HCT116 (cell line): ENCODE measurements around the gene SPNS1. TPM values are rescaled to one million over a fixed set of nuclear protein-coding genes. Genes with fewer than 3 reads are reported as not detected.
"Not testable (repeated sequence)": the region's sequence is repeated elsewhere in the genome, so short reads cannot be mapped to it uniquely, and the experiment has no call there.

Source experiments
- ATAC-seq: fragments of 200-7000 bp; cut with Tn5 transposase; 2 replicates; pipeline ENCODE4 v1.9.1; 2020; ENCODE audit warnings: mild to moderate bottlenecking, moderate library complexity
- BruUV-seq: library from RNA; stranded (reverse); fragments of 400-500 nt; replicated peaks from 2 replicates; lab custom pipeline; 2021; lab: Mats Ljungman, UMichigan
- CTCF ChIA-PET: fragments of 300-600 bp; sonication (Branson Sonifier 250); formaldehyde crosslinking; loops from one replicate; lab custom pipeline; 2021; ENCODE audit warnings: antibody characterized with exemption; lab: Charles Lee
- POLR2A ChIA-PET: fragments of 300-600, 350-600 bp; sonication (Branson Sonifier 250); formaldehyde crosslinking; loops from one replicate; lab custom pipeline; 2021; ENCODE audit warnings: antibody characterized with exemption; lab: Charles Lee
- RAD21 ChIA-PET, 2 experiments: fragments of 300-600 bp; sonication (Branson Sonifier 250); formaldehyde crosslinking; loops; one replicate each; lab custom pipeline; 2023; ENCODE audit warnings: low total read pairs in 2 of 2; ENCODE audit not compliant: uncharacterized antibody in 2 of 2, unreplicated experiment in 2 of 2, low non-redundant PET in 1 of 2; lab: Charles Lee
- DNase-seq: peaks from one replicate; pipeline ENCODE4 v3.0.0-alpha.2; 2010; ENCODE audit warnings: low read depth, low spot score
- H2AFZ ChIP-seq: fragments of 200-600 bp; shearing (Covaris generic), sonication (generic); 2 replicates; pipeline ENCODE4 v1.6.1; 2017; ENCODE audit warnings: low read depth, mixed run types, mixed read lengths, antibody characterized with exemption, low read length; ENCODE audit not compliant: poor library complexity, severe bottlenecking
- H3K27ac ChIP-seq: 2 replicates; pipeline ENCODE4 v1.5.1; 2012; ENCODE audit warnings: low read depth, low read length
- H3K27me3 ChIP-seq: fragments of 200-600 bp; sonication (generic); 2 replicates; pipeline ENCODE4 v1.6.1; 2016; ENCODE audit warnings: mixed run types, low read length, mixed read lengths; ENCODE audit not compliant: insufficient read depth
- H3K36me3 ChIP-seq, 2 experiments: fragments of 200-500 bp in 1 of 2; fragments of 200-600 bp in 1 of 2; sonication (Bioruptor generic) in 1 of 2; sonication (generic) in 1 of 2; 2 replicates each; pipeline versions ENCODE4 v1.5.1 to v1.6.1; 2014 to 2016; ENCODE audit warnings: low read length in 2 of 2, inconsistent platforms in 1 of 2, mixed read lengths in 1 of 2, mixed run types in 1 of 2; ENCODE audit not compliant: insufficient read depth in 2 of 2, control insufficient read depth in 1 of 2
- H3K4me1 ChIP-seq, 2 experiments: fragments of 200-600 bp in 1 of 2; sonication (generic) in 1 of 2; 2 replicates each; pipeline versions ENCODE4 v1.5.1 to v1.6.1; 2012 to 2017; ENCODE audit warnings: low read length in 2 of 2, inconsistent platforms in 1 of 2, mild to moderate bottlenecking in 1 of 2, mixed read lengths in 1 of 2, mixed run types in 1 of 2, moderate library complexity in 1 of 2; ENCODE audit not compliant: insufficient read depth in 2 of 2, control insufficient read depth in 1 of 2
- H3K4me2 ChIP-seq: fragments of 200-600 bp; sonication (generic); 2 replicates; pipeline ENCODE4 v1.6.1; 2017; ENCODE audit warnings: mixed run types, low read length, mixed read lengths
- H3K4me3 ChIP-seq, 2 experiments: fragments of 200-600 bp in 1 of 2; sonication (generic) in 1 of 2; replicated peaks in 1 of 2; 2 replicates each; pipeline ENCODE4 v1.5.1; 2011 to 2016; ENCODE audit warnings: low read length in 2 of 2, control low read depth in 1 of 2, low read depth in 1 of 2, mild to moderate bottlenecking in 1 of 2, mixed read lengths in 1 of 2, mixed run types in 1 of 2
- H3K79me2 ChIP-seq: fragments of 200-600 bp; sonication (generic); 2 replicates; pipeline ENCODE4 v1.6.1; 2017; ENCODE audit warnings: mild to moderate bottlenecking, mixed run types, low read length, moderate library complexity, mixed read lengths; ENCODE audit not compliant: insufficient read depth
- H3K9ac ChIP-seq: fragments of 200-600 bp; sonication (generic); 2 replicates; pipeline ENCODE4 v1.6.1; 2016; ENCODE audit warnings: low read length, mixed read lengths
- H3K9me2 ChIP-seq: fragments of 200-600 bp; sonication (generic), shearing (Covaris generic); 2 replicates; pipeline ENCODE4 v1.6.1; 2017; ENCODE audit warnings: mixed run types, mild to moderate bottlenecking, moderate library complexity; ENCODE audit not compliant: insufficient read depth
- H3K9me3 ChIP-seq, 2 experiments: fragments of 200-500 bp in 1 of 2; fragments of 200-600 bp in 1 of 2; sonication (Bioruptor generic) in 1 of 2; sonication (generic) in 1 of 2; 2 replicates each; pipeline ENCODE4 v1.6.1; 2014 to 2017; ENCODE audit warnings: low read length in 2 of 2, mixed read lengths in 2 of 2, inconsistent platforms in 1 of 2, low read depth in 1 of 2, mild to moderate bottlenecking in 1 of 2, mixed run types in 1 of 2, moderate library complexity in 1 of 2; ENCODE audit not compliant: control insufficient read depth in 1 of 2, insufficient read depth in 1 of 2
- H4K20me1 ChIP-seq: fragments of 200-600 bp; sonication (generic), shearing (Covaris generic); 2 replicates; pipeline ENCODE4 v1.6.1; 2017; ENCODE audit warnings: mixed run types, mild to moderate bottlenecking, moderate library complexity; ENCODE audit not compliant: insufficient read depth
- CBX3 ChIP-seq: IDR thresholded peaks from 2 replicates; pipeline ENCODE4 v1.6.1; 2012; ENCODE audit warnings: low read depth
- CEBPB ChIP-seq: IDR thresholded peaks from 2 replicates; pipeline ENCODE4 v1.6.1; 2012; ENCODE audit warnings: low read depth
- EGR1 ChIP-seq: IDR thresholded peaks from 2 replicates; pipeline ENCODE4 v1.6.1; 2012; ENCODE audit warnings: low read depth
- ELF1 ChIP-seq: IDR thresholded peaks from 2 replicates; pipeline ENCODE4 v1.6.1; 2012; ENCODE audit warnings: low read depth, borderline replicate concordance
- EZH2 ChIP-seq: fragments of 200-600 bp; sonication (generic); IDR thresholded peaks from 2 replicates; pipeline ENCODE4 v1.6.1; 2017; ENCODE audit warnings: antibody characterized with exemption, mixed run types
- EZH2phosphoT487 ChIP-seq: fragments of 200-600 bp; IDR thresholded peaks from 2 replicates; pipeline ENCODE4 v1.6.1; 2018; ENCODE audit warnings: antibody characterized with exemption, borderline replicate concordance
- FOSL1 ChIP-seq: IDR thresholded peaks from 2 replicates; pipeline ENCODE4 v1.6.1; 2012; ENCODE audit warnings: low read depth
- POLR2AphosphoS5 ChIP-seq: IDR thresholded peaks from 2 replicates; pipeline ENCODE4 v1.6.1; 2011; ENCODE audit warnings: mild to moderate bottlenecking, low read depth, low read length, moderate library complexity
- RAD21 ChIP-seq: IDR thresholded peaks from 2 replicates; pipeline ENCODE4 v1.6.1; 2012; ENCODE audit warnings: low read depth, mild to moderate bottlenecking
- SIN3A ChIP-seq: IDR thresholded peaks from 2 replicates; pipeline ENCODE4 v1.6.1; 2012; ENCODE audit warnings: low read depth
- SRF ChIP-seq: IDR thresholded peaks from 2 replicates; pipeline ENCODE4 v1.6.1; 2012; ENCODE audit warnings: low read depth
- TCF7L2 ChIP-seq: IDR thresholded peaks from 2 replicates; pipeline ENCODE4 v1.7.0; 2011; ENCODE audit warnings: borderline replicate concordance, inconsistent platforms; ENCODE audit not compliant: insufficient read depth, insufficient read length; ENCODE audit errors: extremely low read depth
- YY1 ChIP-seq: IDR thresholded peaks from 2 replicates; pipeline ENCODE4 v1.6.1; 2011; ENCODE audit warnings: low read length, low read depth, moderate library complexity, mild to moderate bottlenecking; ENCODE audit not compliant: insufficient replicate concordance; ENCODE audit errors: extremely low read depth
- ZFX ChIP-seq: fragments of 450-650 bp; IDR thresholded peaks from 2 replicates; pipeline ENCODE4 v1.6.1; 2017
- intact Hi-C: fragments of 100-400 bp; cut with micrococcal nuclease; formaldehyde crosslinking; loops from 2 replicates; pipeline ENCODE4 v1.10.0; 2022
- total RNA-seq: library from RNA; stranded (reverse); gene quantifications from one replicate; pipeline ENCODE4 v1.2.1, GENCODE V29; 2021; ENCODE audit not compliant: unreplicated experiment
- TF ChIP-seq, protein P1 (sequence below): IDR thresholded peaks from 2 replicates; pipeline ENCODE4 v1.6.1; 2012; ENCODE audit warnings: low read depth
- TF ChIP-seq, protein P2 (sequence below), 3 experiments: fragments of 200-600 bp in 1 of 3; sonication (generic) in 1 of 3; IDR thresholded peaks in 2 of 3; conservative IDR thresholded peaks in 1 of 3; 2 replicates each; pipeline ENCODE4 v1.5.1; 2012 to 2017; ENCODE audit warnings: low read depth in 2 of 3, low read length in 2 of 3, antibody characterized with exemption in 1 of 3, borderline replicate concordance in 1 of 3, control low read depth in 1 of 3, mild to moderate bottlenecking in 1 of 3, mixed read lengths in 1 of 3, mixed run types in 1 of 3, moderate library complexity in 1 of 3; ENCODE audit not compliant: insufficient read depth in 1 of 3
- TF ChIP-seq, protein P3 (sequence below): IDR thresholded peaks from 2 replicates; pipeline ENCODE4 v1.6.1; 2012
- TF ChIP-seq, protein P4 (sequence below): IDR thresholded peaks from 2 replicates; pipeline ENCODE4 v1.6.1; 2012

The SPNS1 gene
- total RNA-seq, 1 experiment from 2014 or later: 32.3 TPM

DNA sequence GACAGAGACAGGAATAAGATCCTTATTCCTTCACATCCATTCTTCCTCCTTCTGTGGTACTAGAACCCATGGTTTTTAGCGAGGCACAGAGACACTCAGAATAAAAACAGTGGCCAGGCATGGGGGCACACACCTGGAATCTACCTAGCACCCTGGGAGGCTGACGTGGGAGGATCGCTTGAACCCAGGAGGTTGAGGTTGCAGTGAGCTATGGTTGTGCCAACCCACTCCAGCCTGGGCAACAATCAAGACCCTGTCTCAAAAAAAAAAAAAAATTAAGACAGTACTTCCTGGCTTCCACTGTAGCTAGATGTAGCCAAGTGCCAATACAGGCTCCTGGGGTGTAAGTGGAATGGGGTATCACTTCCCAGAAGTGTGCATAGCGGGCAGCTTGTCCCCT is 7.4 kb upstream of the SPNS1 start:
- BruUV-seq: no TSS peak
- Histone ChIP-seq H3K4me2 (no peak overlapping the region), H3K4me1 (no peaks in the 10 kb centered on the region), H3K9ac (no peak overlapping the region), H2AFZ (no peak overlapping the region), H3K9me2 (no peaks in the 10 kb centered on the region), H3K9me3 (no peaks in the 10 kb centered on the region)
- intact Hi-C loops: no loop called here
- ChIA-PET RAD21 (no interaction called here), POLR2A (no interaction called here), CTCF (no interaction called here)
- ATAC-seq (no peak), DNase-seq (no peak)
- TF ChIP-seq EGR1: no peak
- no peak for TF ChIP-seq RAD21
- TF ChIP-seq EZH2phosphoT487: no peak
- TF ChIP-seq, protein P1, sequence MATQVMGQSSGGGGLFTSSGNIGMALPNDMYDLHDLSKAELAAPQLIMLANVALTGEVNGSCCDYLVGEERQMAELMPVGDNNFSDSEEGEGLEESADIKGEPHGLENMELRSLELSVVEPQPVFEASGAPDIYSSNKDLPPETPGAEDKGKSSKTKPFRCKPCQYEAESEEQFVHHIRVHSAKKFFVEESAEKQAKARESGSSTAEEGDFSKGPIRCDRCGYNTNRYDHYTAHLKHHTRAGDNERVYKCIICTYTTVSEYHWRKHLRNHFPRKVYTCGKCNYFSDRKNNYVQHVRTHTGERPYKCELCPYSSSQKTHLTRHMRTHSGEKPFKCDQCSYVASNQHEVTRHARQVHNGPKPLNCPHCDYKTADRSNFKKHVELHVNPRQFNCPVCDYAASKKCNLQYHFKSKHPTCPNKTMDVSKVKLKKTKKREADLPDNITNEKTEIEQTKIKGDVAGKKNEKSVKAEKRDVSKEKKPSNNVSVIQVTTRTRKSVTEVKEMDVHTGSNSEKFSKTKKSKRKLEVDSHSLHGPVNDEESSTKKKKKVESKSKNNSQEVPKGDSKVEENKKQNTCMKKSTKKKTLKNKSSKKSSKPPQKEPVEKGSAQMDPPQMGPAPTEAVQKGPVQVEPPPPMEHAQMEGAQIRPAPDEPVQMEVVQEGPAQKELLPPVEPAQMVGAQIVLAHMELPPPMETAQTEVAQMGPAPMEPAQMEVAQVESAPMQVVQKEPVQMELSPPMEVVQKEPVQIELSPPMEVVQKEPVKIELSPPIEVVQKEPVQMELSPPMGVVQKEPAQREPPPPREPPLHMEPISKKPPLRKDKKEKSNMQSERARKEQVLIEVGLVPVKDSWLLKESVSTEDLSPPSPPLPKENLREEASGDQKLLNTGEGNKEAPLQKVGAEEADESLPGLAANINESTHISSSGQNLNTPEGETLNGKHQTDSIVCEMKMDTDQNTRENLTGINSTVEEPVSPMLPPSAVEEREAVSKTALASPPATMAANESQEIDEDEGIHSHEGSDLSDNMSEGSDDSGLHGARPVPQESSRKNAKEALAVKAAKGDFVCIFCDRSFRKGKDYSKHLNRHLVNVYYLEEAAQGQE: no peak
- TF ChIP-seq, protein P2, sequence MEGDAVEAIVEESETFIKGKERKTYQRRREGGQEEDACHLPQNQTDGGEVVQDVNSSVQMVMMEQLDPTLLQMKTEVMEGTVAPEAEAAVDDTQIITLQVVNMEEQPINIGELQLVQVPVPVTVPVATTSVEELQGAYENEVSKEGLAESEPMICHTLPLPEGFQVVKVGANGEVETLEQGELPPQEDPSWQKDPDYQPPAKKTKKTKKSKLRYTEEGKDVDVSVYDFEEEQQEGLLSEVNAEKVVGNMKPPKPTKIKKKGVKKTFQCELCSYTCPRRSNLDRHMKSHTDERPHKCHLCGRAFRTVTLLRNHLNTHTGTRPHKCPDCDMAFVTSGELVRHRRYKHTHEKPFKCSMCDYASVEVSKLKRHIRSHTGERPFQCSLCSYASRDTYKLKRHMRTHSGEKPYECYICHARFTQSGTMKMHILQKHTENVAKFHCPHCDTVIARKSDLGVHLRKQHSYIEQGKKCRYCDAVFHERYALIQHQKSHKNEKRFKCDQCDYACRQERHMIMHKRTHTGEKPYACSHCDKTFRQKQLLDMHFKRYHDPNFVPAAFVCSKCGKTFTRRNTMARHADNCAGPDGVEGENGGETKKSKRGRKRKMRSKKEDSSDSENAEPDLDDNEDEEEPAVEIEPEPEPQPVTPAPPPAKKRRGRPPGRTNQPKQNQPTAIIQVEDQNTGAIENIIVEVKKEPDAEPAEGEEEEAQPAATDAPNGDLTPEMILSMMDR (IDR thresholded peaks at IDR 0.05 in 2 of 3, conservative IDR thresholded peaks at IDR 0.05 in 1 of 3; ENCODE audit: borderline replicate concordance in 1 of 3, insufficient read depth in 1 of 3, low read depth in 2 of 3, low read length in 2 of 3): no peak
- no peak for TF ChIP-seq EZH2
- no peak for TF ChIP-seq YY1
- TF ChIP-seq FOSL1: no peak
- no peak for TF ChIP-seq SIN3A
- TF ChIP-seq, protein P3, sequence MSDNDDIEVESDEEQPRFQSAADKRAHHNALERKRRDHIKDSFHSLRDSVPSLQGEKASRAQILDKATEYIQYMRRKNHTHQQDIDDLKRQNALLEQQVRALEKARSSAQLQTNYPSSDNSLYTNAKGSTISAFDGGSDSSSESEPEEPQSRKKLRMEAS: no peak
- no peak for TF ChIP-seq ELF1
- TF ChIP-seq TCF7L2: no peak
- no peak for TF ChIP-seq POLR2AphosphoS5
- TF ChIP-seq, protein P4, sequence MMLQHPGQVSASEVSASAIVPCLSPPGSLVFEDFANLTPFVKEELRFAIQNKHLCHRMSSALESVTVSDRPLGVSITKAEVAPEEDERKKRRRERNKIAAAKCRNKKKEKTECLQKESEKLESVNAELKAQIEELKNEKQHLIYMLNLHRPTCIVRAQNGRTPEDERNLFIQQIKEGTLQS: no peak
- no peak for TF ChIP-seq ZFX
- TF ChIP-seq CEBPB: no peak
- no peak for TF ChIP-seq CBX3
- TF ChIP-seq SRF: no peak
- TF ChIP-seq, all 23 proteins: peak for 0
- Histone ChIP-seq H3K27me3 (no peaks in the 10 kb centered on the region), H3K36me3 (peaks cover 11 to 22% of the 10 kb centered on the region in 2 experiments; a peak in 3 of 4 replicates), H3K27ac (no peak overlapping the region), H3K79me2 (no peaks in the 10 kb centered on the region), H4K20me1 (no peaks in the 10 kb centered on the region), H3K4me3 (no peak overlapping the region)

DNA sequence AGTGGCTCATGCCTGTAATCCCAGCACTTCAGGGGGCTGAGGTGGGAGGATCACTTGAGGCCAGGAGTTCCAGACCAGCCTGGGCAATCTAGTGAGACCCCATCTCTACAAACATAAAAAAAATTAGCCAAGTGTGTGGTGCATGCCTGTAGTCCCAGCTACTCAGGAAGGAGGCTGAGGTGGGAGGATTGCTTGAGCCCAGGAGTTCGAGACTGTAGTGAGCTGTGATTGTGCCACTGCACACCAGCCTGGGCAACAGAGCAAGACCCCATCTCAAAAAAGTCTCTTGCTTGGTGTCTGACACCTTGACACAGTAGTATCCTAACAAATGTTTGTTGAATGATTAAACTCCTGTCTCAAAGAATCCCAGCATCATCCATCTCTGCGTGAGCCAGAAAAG is 4.9 kb upstream of the SPNS1 start:
- H3K4me3 ChIP-seq, H4K20me1 ChIP-seq, CTCF ChIA-PET, H3K4me2 ChIP-seq, H3K27me3 ChIP-seq, DNase-seq, H3K9me2 ChIP-seq, BruUV-seq, H3K9me3 ChIP-seq, H3K27ac ChIP-seq, POLR2A ChIA-PET, H2AFZ ChIP-seq, H3K36me3 ChIP-seq, H3K9ac ChIP-seq, RAD21 ChIA-PET, ATAC-seq, H3K79me2 ChIP-seq: not testable (repeated sequence)
- intact Hi-C loops: loop anchor here (10.0 kb wide), 1 partner anchor 285 kb away; no protein-coding TSS in a partner anchor
- peaks cover 0 to 10% of the 10 kb centered on the region in 2 experiments; a peak in 3 of 4 replicates for H3K4me1 ChIP-seq
